NK-92 treated with Interleukin-12 subunit alpha and Interleukin-12 subunit beta, amount 100 ng/mL, for 24 hours (cell line): Measurements from ENCODE around the gene OR51T1.
"Not testable (repeated sequence)": the region's sequence is repeated elsewhere in the genome, so short reads cannot be mapped to it uniquely, and the experiment has no call there.

ENCODE experiments used
- DNase-seq: peaks from one replicate; lab custom pipeline; 2025; lab: John Stamatoyannopoulos, UW

The OR51T1 gene, protein sequence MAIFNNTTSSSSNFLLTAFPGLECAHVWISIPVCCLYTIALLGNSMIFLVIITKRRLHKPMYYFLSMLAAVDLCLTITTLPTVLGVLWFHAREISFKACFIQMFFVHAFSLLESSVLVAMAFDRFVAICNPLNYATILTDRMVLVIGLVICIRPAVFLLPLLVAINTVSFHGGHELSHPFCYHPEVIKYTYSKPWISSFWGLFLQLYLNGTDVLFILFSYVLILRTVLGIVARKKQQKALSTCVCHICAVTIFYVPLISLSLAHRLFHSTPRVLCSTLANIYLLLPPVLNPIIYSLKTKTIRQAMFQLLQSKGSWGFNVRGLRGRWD

GRCh38 chr11:4881860-4882500, at the start of gene OR51T1:
TSS of gene OR51T1 (plus strand) at chr11:4881900. CDS start at chr11:4881900, 0 bp downstream.
- no peak for DNase-seq

DNA sequence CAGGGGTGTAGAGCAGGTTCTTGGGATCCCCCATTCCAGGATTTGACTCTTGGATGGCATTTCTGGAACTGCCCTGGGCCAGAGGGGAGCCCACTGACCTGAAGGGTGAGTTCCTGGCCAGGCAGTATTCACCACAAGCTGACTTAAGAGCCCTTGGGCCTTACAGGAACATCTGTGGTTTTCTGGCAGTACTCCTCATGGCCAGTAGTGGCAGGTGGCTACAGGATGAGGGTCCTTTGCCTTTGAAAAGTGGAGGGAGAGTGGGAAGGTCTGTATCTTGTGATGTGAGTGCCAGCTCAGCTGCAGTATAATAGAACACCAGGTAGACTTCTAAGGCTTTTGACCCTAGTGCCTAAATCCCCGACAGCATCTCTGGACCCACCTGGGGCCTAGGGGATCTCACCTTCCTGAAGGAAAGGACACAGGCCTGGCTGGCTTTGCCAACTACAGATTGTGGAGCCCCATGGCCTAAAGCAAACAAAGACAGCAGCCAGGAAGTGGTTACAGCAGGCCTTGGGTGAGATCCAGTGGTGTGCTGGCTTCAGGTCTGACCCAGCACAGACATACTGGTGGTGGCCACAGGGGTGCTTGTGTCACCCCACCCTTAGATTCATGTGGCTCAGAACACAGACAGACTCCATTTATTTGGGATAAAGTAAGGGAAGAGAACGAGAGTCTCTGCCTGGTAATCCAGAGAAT, 41.7 kb upstream of the OR51T1 start:
- DNase-seq, result no peak

DNA sequence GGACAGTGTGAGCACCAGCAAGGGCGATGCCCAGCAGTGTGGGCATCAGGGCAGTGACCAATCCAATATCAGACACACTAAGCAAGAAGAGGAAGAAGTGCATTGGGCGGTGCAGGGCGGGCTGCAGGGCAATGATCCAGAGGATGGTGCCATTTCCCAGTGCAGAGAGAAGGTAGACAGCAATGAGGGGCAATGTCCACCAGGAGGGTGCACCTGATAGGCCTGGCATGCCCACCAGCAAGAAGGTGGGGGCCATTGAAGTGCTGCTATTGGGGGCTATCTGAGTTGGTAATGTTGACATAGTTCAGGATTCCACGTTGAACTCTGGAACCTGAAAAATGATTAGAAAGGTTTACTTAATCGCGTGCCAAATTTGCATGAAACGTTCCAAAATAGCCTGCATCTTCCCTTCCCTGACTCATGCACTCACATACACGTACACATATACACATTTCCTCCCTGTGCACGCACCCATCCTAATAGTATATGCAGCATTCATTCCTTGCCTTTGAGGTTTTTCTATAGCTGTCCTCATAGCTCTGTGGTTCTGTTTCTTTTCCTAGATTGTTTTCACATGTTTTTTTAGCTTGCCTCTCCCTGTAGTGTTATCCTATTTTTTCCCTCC, 32.7 kb upstream of the OR51T1 start, which contains the start of gene OR51S1:
TSS of gene OR51S1 (minus strand) at position 301 of the 625 bp plus-strand sequence. CDS start at position 301, 0 bp downstream.
- DNase-seq, result no peak

DNA sequence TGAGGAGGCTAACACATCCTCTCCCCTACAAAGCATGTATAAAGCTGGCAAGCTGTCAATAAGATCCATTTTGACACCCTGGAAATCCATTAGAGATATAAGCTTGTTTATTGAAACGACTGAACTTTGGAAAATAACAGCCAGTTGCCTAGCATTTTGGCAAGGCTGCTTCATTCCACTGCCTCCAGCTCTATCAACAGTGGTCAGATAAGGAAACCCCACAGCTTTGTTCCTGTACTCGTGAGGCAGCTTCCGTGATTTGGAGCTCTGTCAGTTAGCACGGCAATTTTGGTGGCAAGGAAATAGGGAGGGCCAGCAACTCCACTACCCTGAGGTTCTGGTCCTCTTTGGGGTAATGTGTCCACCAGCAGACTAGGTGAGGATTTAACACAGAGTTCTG, 30.7 kb upstream of the OR51T1 start:
- DNase-seq, result no peak

- not testable (repeated sequence) for DNase-seq
Measured at GRCh38 chr11:4854286-4854685, 27.4 kb upstream of the OR51T1 start.

DNA sequence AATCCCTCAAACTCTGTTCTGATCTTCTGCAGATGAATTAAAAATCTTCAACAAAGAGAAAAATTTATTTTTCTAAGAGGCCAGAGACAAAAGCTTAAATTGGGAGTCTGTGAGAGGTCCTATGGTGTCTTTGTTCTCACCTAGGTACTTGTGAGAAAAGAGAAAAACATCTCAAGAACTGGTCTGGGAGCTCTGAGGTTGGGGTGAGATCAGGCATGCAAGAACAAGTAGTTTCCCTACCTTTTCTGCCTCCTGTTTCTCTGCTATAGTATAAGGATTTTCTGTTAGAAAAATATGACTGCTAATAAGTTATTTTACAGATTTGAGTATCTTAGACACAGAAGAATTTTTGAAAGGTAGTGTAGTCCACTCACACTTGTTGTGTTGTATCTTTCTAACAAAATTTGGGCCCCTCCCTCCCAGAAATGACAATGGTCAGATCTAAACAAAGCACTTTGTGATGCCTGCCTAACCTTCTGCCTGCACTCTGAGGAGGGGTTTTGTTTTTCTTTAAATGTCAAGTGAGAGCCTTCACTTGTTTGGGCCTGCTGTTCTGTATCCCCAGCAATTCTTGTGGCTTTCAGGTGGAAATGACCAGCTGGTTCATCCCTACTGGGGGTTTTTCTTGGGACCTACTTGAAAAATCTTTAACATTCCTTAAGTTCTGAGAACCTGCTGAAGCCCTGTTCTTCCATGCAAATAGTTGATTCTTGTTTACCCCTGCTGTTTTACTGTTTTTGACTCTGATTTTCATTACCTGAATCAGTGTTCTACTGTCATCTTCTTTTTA, 19.1 kb upstream of the OR51T1 start:
- no peak for DNase-seq

GRCh38 chr11:4863876-4864275, 17.8 kb upstream of the OR51T1 start:
- DNase-seq, result no peak

DNA sequence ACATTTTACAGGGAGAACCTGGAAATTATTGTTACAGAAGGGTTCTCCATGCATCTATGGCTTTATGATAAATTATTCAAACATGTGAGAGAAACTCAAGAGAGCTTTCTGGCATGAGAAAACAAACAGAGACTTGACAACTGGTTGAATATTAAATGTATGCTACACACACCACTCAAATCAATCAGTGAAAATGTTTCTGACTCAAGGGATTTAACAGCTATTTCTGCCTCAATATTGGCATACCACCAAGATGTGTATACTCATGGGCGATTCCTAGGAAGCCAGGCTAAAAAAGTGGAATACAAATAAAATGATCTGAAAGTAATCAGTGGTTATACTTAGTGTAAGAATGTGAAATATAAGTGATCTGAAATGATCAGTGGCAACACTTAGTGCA, 15.8 kb upstream of the OR51T1 start:
- DNase-seq, result no peak

DNA sequence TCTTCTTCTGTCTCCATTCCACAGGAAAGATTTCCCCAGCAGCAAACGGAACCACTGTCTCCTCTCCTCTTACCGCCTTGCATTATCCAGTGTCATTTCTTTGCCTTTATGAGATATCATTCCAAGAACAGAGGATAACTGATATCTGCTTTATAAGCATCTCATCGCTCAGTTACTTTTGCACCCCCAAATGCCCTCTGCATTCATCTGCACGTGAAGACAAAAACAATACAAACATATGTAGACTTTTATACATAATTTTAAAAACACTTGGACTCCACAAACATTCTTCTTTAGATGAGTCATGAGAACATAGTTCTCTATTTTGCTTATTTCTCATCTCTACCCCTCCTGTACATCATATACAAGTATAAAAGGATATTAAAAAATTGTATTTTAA, 512 bp upstream of the OR51T1 start:
- no peak for DNase-seq

DNA sequence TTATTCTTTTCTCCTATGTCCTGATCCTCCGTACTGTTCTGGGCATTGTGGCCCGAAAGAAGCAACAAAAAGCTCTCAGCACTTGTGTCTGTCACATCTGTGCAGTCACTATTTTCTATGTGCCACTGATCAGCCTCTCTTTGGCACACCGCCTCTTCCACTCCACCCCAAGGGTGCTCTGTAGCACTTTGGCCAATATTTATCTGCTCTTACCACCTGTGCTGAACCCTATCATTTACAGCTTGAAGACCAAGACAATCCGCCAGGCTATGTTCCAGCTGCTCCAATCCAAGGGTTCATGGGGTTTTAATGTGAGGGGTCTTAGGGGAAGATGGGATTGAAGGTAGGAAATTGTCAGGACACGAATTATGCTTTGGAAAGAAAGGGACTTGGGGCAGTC, 843 bp downstream of the OR51T1 start:
- no peak for DNase-seq

- DNase-seq, result no peak
Measured at GRCh38 chr11:4884361-4884760, 2.7 kb downstream of the OR51T1 start.

GRCh38 chr11:4886186-4886585, 4.5 kb downstream of the OR51T1 start:
- no peak for DNase-seq

DNA sequence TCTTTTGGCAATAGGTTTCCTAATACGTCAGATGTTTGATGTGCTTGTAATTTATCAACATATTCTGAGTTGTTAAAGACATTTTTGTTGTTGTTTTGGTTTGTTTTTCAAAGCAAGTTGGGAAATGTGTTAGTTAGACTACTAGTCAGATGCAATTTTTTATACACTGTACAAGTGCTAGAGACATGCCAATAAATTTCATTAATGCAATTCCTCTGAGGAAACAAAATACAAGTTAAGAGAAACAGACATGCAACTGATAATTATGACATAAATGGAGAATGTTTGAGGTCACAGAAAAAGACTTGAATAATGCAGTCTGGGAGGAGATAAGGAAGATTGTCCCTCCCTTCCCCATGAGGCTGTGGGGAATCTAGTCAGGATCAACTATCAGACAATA, 5.9 kb downstream of the OR51T1 start:
- no peak for DNase-seq

GRCh38 chr11:4890279-4890678, 8.6 kb downstream of the OR51T1 start:
- no peak for DNase-seq

DNA sequence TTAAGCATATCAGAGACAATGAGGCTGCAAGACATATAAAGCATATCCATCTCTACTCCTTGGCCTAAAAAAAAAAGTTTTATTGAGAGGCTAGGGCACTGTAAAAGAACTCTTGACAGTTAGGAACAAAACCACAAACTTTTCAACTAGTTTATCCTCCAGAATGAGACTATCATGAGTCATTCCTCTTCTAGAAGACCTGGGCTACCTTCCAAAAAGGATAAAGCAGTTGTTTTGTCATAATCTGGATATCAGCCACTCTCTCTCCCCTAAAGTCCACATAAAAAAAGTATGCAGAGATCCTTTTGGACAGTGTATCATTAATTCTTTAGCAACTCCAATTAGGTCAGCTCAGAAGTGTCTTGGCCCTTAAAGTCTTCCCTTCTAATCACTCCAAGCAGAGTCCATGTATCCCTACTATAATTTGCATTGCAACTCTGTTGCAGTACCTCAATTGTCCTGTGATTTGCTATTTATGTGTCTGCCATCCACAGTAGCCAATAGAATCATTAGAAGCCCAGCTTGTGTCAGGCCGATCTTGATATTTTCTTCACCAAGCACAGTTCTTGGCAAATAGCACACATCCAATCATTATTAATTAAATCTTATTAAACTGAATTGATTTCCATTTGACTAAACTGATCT, 10.4 kb downstream of the OR51T1 start:
- no peak for DNase-seq

- no peak for DNase-seq
Measured at GRCh38 chr11:4903484-4903883, 21.8 kb downstream of the OR51T1 start, which contains the start of gene OR51A7. TSS of gene OR51A7 (plus strand) at chr11:4903783. CDS start at chr11:4907370, 3,587 bp downstream.

GRCh38 chr11:4916581-4916980, 34.9 kb downstream of the OR51T1 start:
- no peak for DNase-seq

GRCh38 chr11:4919250-4919649, 37.5 kb downstream of the OR51T1 start, which contains the start of gene OR51G2:
TSS of gene OR51G2 (minus strand) at chr11:4919350. CDS start at chr11:4915663, 3,687 bp downstream.
- DNase-seq, result no peak

DNA sequence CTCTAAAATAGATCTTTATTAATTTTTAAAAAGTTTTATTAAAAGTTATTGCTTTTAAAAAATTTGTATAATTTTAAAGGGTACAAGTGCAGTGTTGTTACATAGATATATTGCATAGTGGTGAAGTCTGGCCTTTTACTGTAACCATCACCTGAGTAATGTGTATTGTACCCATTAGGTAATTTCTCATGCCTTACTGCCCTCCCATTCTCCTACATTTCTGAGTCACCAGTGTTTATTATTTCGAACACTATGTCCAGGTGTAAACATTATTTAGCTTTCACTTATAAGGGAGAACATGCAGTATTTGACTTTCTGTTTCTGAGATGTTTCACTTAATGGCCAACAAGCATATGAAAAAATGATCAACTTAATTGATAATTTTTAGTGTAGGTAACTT, 40.1 kb downstream of the OR51T1 start:
- DNase-seq, result no peak

DNA sequence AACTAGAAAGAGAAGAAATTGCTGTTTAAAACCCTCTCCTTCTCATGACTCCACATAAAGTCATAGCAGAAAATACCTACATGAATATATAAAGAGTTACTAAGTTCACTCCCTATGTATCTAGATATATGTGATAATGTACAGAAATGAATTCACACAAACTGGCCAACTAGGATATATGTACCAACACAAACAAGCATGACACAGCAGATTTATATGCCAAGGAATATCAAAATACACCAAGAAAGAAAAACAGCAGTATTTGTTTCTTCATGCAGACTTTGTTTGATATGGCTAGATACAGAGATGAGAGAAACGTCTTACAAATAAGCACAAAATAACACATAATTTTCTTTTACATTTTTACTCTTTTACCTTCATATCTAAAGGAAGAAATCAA, 40.6 kb downstream of the OR51T1 start:
- DNase-seq, result no peak

DNA sequence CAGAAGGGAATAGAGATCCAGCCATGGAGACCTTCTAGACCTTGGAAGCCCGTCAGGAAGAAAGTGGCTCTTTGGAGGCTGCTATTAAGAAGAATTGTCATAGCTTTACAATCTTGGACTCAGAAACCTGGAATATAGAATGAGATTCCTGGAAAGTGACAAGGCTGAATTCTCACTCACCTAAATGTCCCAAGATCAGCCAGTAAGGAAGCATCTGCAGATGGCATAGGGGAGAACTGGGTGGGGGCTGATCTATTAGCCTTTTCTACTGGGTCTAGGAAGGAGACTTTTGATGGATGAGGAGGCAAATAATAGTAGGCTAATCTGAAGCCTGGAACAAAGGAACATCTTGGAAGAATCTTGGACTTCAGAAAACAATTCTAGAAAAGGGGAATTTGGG, 42.5 kb downstream of the OR51T1 start, which contains the start of gene OR51G1:
TSS of gene OR51G1 (minus strand) at position 101 of the 400 bp plus-strand sequence. CDS start at position 101, 0 bp downstream.
- no peak for DNase-seq
